Activated naive CD4-positive, alpha-beta T cell treated with Interleukin-2 at 50 U/mL for 16 hours (primary cell): ENCODE data around the gene STAT5B.
A peak's percentile ranks its signal among the peaks of the same experiment; 100 is the strongest.

Experiments
- DNase-seq: peaks from one replicate; pipeline ENCODE4 v3.0.0-alpha.2; 2020

Gene STAT5B

DNA sequence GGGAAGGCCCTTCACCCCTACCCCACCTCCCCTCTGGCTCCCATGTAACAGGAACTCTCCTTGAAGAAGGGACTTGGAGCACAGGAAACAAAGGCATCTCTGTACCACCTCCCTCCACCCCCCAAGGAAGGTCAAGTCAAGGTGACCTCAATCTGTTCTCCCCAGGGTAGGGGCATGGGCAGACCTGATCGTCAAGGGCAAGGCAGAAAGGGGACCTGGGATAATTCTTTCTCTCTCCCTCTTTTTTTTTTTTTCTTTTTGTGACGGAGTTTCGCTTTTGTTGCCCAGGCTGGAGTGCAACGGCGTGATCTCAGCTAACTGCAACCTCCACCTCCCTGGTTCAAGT is 7.8 kb upstream of the STAT5B start:
- no peak for DNase-seq

DNA sequence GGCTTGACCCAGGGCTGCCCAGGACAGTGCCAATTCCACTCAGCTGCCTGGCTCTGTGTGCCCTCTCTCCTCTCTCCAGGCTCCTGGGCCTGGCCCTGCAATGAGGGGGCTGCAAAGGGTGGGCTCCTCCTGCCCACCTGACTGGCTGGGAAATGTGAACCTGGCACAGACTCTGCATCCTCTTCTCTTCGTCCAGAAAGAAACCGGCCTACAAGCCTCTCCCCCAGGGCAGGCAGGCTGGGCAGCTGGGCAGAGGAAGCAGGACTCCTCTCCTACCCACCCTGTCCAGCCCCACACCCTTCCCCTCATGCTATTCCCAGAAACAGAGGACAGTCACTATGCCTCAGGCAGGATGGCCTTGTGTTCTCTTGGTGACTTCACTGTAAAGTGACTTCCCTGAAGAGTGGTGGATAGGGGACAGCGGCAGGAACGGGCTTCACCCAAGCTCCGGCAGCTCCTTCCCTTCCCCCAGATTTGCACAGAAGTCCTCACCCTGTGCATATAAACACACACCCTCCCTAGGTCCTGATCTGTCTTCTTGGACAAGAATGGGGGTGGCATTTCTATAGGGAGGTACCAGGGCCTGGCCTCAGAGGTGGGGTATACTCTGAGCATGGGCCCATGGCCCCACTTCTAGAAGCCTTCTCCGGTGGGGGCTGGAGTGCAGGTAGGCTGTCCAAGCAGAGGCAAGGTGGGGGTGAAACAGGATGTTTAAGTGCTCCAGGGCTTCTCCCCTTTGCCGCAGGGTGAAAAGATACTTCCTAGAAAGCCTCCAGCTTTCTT is 7.2 kb upstream of the STAT5B start:
- DNase-seq = no peak

DNA sequence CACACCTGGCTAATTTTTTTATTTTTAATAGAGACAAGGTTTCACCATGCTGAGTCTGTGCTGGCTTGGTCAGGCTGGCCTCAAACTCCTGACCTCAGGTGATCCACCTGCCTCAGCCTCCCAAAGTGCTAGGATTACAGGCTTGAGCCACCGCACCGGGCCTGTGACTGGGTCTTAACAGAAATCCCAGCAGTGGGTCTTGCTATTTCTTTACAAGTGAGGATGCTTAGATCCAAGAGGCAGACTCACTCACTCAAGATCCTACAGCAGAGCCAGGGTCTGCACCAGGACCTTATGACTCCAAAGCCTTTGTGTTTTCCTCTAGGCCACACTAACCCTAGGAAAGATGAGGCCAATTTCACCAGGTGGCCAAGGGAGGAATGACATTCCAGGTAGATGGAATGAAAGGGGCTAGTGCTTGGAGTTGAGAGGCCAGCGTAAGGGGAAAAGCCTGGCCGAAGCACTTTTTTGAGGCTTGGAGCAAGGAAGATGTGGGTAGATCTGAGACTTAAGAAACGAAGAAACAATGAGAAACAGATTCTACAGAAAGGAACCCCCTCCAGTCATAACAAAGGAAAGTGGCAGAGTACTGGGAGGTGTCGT is 6.4 kb upstream of the STAT5B start:
- no peak for DNase-seq

DNA sequence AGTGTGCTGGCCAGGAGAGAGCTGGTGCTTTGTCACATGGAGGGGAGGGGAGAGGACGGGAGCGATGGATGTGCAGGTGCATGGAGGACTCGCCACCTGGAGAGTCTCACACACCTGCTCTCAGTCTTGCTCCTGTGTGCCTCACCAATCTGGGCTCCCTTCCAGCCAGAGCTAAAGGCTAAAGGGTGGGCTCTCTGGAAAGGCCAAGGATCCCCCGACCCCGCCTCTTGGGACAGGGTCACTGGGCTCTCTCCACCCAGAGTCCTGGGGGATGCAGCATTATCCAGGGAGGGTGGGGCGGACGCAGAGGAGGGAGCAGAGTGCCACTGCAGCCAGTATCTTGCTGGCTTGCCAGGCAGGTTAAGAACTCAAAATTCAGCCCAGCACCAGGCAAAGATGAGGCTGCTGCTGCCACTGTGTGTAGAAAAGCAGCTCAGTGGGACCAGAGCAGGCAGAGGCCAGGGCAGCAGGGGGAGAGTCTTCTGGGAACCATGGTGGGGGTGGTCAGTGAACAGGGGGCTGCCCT is 5.4 kb upstream of the STAT5B start:
- DNase-seq = no peak

DNA sequence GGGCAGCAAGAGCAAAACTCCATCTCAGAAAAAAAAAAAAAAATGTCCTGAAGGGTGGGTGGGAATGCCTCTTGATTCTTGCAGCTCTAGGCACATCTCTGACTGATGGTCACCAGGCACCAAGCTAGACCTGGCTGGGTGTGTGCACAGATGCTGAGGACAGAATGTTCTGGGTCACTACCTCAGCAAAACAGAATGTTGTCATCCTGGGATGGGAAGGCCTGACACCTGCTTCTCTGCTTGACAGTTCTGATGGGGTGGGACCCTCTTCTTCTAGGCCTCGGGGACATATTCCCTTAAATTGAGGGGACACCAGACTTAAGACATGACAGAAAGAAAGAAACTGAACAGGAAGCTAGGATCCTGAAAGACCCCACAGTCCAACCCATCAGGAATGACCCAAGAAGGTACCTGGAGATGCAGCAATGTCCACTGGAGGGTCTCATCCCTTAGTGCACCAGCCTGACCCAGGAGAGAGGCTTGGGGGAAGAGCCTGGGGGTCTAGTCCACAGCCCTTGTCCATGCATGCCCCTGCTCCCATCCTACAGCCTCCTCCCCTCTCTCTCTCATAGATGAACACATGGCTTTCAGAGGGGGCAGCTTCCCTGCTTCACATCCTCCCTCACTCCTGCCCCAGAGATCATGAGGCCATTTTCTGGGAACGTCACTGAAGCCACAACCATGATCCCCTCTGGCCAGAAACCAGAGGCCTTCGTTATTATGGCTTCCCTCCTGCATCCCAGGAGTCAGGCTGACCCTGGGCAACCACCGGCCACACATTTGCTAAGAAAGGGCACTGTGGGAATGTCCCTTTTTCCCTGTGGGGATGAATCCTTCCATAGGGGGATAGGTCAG is 3.8 kb upstream of the STAT5B start:
- DNase-seq = no peak

DNA sequence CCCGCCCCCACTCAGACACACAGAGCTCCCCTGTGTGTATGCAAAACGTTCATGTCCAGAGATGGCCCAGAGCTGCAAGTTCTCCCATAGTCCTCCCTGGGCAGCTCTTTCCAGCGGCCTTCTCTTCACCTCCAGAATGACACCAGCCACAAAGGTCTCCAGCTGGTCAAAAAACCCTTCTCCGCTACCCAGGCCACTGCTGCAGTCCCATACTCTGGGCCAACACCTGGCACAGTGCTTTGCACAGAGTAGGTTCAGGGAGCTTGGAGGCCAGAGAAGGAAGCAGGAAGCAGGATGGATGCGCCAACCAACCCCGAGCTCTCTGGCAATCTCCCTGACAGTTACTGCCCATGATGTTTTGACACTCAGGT is 1.1 kb upstream of the STAT5B start:
- DNase-seq = no peak

DNA sequence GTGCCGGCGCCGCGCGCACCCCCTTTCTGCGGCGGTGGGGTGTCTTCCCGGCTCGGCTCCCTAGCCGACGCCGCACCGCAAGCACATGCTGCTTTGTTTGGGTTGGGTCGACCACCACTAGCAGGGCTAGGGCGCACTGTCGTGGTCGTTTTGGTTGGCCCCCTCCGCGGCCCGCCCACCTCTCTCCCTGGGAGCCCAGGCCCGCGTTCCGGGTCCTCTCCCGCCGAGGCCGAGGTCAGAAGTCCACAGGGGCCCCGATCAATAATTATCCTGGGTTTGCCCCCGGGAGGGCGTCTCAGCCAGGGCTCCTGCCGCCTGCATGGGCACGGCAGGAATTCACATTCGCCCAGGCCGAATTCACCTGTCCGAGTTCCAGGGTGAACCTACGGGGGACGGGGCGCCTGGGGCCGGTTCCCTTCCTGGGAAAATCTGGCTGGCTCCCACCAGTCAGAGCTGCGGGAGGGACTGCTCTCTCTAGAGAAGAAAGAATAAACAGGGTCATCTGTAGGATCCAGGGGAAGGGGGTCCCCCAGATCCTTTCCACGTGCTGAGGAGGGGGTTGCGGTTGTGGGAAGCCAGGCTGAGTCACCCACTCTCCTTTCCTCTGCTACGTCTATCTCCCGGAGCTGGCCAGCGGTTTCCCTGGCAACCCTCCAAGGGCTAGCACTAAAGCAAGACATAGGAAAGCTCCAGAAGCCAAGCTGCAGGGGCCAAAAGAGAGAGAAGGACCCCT is 584 bp upstream of the STAT5B start:
- DNase-seq = peak; percentile 40

DNA sequence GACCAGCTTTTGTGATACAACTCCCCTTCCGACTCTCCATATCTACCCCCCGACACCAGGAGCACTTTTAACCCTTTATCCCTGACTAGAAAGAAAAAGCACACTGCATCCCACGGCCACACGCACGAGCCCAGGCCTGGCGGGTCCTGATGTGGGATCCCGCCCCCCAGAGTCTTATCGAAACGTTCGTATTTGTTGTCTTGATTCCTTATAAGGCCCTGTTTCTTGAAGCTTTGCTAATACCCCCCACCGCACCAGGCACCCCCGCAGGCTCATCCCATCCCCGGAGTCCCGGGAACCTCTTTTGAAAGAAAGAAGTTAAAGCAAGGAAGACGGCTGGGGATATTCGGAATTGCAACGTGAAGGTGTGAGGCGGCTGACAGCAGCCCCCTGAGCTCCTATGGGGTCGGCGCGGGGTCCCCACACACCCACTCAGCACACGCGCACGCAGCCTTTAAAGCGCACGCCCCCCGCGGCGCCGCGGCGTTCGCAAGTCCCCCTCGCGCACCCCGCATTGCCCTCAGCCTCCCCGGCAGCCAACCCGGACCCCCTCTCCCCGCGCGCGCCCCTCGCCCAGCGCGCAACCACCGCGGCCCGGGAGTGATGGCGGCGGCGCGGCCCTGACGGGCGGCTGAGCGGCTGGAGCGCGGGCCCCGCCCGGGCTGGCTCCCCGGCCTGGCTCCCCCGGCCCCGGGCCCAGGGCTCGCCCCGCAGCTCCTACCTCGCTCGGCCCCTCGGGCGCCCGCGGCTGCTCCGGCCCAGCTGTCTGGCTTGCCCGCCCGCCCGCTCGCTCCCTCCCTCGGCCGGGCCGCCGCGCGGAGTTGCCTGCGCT is 448 bp downstream of the STAT5B start:
- DNase-seq = peak; percentile 45

DNA sequence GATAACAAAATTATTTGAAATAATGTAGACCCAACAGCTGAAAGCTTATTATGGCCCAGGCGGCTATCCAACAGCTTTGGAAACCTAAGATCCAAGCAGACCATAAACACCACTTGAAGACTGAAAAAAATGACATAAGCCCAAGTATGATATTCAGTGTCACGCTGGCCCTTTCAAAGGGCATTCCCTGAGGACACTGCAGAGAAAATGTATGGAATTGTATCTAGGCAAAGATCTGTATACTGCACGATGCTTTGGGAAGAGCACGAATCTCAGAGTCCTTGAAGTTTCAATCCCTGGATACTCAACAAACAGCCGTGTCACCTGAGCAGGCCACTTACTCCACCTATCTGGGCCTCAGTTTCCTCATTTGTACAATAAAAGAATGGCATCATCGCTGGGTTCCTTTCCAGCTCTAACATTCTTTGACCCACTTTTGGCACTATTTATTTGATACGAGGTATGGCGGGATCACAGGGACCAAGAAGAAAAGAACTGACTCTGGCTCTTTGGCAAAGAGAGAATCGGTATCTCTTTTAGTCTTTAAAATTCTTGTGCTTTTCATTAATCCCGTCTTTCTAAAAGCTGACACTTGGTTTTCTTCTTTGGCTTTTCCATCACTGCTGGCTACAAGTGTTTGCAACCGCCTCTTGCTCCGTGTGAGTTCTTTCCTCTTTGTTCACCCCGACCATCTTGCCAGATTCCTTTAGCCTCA is 1.2 kb downstream of the STAT5B start:
- no peak for DNase-seq

DNA sequence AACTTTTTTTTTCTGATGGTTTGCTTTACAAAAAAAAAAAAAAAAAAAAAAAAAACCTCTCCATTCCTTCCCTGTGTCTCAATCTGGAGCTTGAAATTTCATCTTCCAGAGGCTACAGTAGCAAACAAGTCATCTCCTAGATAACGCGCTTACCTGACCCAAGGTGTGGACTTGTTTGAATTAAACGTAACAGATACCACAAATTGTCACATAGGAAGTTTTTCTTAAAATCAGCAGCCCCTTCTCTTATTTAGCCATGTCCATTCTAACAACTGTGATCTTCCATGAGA is 2.0 kb downstream of the STAT5B start:
- no peak for DNase-seq

DNA sequence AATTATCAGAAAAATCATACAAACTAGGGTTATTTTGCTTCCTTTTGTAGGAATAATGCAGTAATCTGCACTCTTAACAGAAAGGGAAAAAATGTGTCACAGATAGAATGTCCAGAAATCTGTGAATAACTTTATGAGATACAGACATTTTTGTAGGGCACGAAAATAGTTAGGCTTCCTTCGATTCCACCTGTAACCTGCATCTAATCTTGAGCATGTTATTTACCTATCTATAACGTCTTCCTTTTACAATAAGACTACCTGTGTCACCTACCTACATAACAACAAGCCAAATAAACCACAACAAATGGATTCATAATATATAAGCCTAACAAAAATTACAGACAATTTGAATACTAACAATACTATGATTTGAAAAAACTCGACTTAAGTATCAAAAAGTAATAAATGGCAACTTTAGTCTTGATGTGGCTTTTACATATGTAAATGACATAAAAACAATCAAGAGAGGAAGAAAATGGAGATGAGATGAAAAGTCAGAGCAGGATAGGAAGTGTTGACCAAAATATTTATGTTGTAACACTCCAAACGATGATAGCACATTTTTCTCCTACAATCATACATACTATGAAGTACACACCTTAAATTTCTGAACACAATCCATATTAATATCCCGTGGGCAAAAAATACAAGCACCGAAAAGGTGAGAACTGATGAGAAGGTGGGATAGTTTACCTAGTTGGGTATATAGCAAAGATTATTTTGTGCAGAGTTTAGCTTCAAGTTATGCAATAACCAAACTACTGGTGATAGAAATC is 2.5 kb downstream of the STAT5B start:
- no peak for DNase-seq

DNA sequence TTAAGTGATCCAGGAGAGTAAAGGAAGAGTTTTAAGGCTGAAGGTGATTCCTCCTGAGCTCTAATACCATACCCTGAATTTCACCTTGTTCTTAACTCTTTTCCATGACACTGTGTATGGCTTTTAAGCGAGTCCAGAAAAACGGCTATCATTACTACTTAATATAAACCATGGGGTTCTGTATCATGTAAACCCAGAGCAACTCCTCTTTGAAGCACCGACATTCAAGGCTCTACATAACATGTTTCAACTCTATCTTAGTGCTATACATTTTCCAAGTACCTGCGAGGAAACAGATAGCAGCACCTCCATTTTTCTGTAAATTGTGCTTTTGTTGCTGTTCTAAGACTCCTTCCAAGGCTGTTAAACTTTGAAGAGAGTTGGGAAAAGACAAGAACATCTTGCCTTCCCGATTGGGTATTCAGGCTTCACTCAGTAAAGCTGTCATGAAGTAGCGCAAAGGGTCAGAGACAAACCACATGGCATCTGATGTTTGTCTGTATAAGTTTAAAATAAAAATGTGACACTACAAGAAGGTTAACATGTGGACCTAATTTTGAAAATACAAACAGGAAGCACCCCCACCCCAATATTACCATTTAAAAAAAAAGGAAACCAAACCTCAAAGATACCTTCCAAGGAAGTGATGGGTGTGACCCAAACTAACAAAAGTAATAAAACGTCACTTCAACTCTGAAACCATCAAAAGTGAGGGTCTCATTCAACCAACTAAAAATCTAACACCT is 3.9 kb downstream of the STAT5B start:
- no peak for DNase-seq

DNA sequence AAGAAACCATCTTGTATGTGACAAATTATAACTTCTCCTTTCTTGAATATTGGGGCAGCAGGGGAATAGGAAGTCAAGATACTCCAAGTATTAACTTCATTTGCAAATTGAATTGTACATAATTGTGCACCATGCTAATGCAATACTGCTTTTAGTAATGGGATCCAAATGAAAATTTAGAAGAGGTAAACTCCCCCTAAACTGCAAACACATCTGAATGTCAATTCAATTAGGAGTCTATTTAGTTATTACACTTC is 4.5 kb downstream of the STAT5B start:
- no peak for DNase-seq

DNA sequence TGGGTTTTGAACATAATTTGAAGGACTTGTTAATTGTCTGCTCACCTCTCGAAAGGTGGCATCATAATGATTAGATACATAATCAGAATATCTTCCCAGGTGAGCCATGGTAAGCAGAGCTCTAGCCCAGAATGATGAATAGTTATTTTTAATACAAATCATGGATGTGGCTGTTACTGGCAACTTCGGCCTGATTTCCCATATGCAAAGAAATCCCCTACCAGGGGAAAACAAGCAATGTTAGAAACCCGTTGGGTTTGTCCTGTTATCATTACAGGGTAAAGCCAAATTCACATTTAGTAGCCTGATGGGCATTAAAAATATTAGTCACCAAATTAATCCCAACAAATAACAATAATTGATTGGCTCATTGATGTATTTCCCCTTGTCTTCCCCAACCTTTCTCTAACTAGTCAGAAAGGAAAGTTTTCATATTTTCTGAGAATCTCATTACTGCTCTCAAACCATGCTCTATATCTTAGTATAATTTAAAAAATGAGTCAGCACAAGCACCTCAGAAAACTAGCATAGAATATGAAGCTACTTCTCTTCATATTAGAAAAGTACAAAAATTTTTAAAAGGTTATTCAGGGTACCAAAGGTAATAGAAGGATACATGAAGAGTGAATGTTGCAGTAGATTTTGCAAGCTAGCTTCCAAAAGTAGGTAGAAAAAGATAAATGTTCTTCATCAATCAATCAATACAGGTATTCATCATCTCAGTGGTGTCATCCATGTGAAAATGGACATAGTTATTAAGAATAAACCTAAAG is 5.0 kb downstream of the STAT5B start:
- DNase-seq = no peak

DNA sequence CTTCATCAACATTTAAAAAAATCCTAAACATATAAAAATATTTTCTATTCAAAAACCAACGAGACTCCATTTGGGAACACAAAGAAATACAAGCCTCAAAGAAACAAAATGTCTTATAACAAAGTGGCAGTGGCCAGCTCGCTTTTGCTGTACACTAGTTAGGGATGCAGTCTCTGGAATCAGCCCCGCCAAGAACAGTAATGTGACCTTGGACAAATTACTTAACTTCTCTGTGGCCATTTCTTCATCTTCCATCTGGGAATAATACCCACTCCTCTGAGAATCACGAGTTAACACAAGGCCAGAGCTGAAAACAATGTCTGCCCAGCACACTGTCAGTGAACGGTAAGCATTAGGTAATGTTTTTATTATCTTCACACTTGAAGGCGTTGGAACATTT is 5.6 kb downstream of the STAT5B start:
- DNase-seq = no peak

DNA sequence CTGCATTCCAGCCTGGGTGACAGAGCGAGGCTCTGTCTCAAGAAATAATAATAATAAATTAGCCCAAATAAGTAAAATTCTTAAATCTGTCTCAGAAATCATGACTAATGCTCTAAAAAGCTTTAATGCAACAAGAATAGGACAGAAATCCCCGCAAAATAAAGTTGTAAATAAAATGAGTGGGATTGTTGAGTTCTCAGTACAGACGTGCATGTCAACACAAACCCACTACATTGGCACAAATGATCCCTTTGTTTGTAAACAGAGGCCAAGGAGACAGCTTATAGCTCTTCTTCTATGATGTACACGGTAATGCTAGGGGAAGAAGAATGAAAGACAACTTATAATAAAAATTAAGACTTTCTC is 6.0 kb downstream of the STAT5B start:
- no peak for DNase-seq

DNA sequence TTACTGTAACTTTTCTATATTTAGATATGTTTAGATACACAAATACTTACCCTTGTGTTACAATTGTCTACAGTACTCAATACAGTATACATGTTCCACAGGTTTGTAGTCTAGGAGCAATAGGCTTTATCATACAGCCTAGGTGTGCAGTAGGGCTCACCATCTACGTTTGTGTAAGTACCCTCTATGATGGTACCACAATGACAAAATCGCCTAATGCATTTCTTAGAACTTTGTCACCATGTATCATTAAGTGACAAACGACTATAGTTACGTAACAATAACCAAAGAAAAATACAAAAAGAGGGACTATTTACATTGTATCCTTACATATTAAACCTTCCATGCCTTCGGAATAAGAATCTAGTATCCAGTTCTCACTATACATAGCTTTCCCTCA is 8.0 kb downstream of the STAT5B start:
- no peak for DNase-seq

DNA sequence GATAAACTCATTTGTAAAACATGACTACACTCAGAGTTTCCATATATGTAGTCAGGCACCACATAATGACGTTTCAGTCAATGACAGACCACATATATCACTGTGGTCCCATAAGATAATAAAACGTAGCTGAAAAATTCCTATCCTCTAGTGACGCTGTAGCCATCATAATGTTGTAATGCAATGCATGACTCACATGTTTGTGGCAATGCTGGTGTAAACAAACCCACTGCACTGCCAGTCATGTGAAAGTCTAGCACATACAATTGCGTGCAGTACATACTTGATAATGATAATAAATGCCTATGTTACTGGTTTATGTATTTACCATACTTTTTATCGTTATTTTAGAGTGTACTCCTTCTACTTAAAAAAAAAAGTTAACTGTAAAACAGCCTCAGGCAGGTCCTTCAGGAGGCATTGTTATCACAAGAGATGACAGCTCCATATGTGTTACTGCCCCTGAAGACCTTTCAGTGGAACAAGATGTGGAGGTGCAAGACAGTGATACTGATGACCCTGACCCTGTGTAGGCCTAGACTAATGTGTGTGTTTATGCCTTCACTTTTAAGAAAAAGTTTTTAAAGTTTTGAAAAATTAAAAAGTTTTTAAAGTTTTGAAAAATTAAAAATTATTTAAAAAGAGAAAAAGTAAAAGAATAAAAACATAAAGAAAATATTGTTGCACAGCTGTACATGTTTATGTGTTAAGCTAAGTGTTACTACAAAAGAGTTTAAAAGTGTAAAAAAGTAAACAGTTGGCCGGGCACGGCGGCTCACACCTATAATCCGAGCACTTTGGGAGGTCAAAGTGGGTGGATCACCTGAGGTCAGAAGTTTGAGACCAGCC is 9.0 kb downstream of the STAT5B start:
- DNase-seq = peak; percentile 57

DNA sequence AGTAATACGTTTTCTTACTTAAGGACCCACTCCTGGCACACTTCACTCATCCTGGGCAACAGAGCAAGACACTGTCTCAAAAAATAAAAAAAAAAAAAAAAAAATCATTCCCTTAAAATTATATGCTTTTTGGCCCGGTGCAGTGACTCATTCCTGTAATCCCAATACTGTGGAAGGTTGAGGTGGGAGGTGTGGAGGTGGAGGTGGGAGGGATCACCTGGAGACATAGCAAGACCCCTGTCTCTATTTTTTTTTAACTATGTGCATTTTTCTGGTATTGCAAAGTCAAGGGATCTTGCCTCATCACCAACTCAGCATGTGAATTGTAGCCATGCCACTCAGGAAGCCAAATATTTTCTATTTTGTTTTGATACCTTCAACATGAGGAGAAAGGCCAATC is 9.7 kb downstream of the STAT5B start:
- DNase-seq = no peak
